DMS 273 treated with DMSO at 0.1 percent for 48 hours (cell line): ENCODE measurements around the gene LGALS3BP.
"Not testable (repeated sequence)": the region's sequence is repeated elsewhere in the genome, so short reads cannot be mapped to it uniquely, and the experiment has no call there.

Source experiments
- DNase-seq: peaks from one replicate; lab custom pipeline; 2025; lab: John Stamatoyannopoulos, UW

The LGALS3BP gene, protein sequence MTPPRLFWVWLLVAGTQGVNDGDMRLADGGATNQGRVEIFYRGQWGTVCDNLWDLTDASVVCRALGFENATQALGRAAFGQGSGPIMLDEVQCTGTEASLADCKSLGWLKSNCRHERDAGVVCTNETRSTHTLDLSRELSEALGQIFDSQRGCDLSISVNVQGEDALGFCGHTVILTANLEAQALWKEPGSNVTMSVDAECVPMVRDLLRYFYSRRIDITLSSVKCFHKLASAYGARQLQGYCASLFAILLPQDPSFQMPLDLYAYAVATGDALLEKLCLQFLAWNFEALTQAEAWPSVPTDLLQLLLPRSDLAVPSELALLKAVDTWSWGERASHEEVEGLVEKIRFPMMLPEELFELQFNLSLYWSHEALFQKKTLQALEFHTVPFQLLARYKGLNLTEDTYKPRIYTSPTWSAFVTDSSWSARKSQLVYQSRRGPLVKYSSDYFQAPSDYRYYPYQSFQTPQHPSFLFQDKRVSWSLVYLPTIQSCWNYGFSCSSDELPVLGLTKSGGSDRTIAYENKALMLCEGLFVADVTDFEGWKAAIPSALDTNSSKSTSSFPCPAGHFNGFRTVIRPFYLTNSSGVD

DNA sequence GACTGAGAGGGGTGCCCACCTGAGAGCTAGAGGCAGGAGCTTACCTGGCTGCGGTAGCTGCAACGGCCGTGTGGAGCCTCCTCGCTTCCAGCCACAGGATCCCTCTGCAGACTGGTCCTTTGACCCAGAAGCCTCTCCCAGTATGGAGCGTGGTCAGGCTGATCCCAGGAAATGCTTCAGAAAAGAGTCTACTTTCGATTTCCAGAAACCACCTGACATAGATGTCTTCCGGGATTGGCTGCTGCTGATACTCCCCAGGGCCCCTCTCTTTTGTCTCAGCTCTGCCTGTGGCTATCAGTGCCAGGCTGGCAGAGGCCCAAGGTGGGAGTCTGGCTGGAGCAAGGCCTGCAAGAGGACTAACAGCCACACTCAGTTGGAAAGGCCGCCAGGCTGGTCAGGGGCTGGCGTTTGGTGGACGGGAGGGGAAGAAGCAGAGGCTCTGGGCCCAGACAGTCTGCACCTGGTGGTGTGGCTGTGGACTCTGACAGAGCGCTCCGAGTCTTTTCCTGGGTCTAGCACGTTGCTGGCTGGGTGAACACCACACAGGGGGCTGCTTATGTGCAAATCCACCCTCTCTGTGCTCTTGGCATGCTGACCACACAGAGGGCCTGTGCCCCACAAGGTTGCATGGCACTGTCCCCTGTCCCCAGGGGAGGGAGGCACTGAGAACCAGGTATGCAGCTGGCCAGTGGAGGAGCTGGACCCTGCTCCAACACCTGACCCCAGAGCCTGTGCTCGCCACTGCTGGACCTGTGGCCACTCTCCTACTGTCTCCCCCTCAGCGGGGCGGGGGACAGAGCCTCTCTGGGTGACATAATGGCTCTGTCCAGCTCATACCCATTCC is at the start of gene LGALS3BP:
TSS of gene LGALS3BP (minus strand) at position 144 of the 844 bp plus-strand sequence. CDS start 2,732 bp downstream, outside the sequence.
- DNase-seq: peak; percentile 87

- no peak for DNase-seq
Observed at GRCh38 chr17:79028496-79029326, 49.0 kb upstream of the LGALS3BP start.

- no peak for DNase-seq
Observed at GRCh38 chr17:79027925-79028491, 48.3 kb upstream of the LGALS3BP start.

GRCh38 chr17:79027274-79027924 is 47.7 kb upstream of the LGALS3BP start:
- no peak for DNase-seq

- DNase-seq: no peak
Observed at GRCh38 chr17:79026376-79027273, 46.9 kb upstream of the LGALS3BP start.

DNA sequence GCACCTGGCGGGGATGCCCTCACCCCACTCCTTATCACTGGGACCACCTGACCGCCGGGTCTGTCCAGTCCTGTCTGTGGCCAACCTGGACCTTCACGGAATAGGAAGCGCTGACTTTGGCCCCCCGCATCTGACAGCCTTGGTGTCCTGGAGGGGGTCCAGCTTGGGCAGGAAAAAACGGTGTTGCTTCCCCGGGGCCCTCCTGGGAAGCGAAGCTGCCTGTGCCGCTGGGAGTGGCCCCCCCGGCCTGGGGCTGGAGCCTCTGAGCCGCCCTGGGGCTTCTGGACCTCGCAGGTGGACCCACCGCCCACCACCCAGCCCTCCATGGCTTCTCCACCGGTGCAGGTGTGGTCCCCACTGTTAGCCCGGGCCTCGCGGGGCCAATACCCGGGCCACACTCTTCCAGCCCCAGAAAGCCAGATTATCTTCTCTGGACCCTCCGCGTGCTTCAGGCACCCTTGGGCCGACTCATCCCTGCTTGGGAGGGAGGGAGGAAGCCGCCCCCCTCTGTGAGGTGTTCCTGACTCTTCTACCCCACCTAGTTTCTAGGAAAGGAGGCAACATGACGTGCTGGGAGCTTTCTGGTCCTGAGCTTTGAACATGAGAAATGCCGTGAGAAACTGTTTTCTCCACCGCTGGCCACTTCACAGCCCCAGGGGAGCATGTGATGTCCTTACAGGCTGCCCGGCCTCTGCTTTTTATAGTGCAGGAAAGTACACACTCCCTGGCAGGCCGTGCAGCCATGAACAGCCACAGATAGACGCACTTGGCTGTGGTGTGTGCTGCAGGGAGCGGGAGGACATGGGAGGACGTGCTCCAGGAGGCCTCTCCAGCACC is 45.4 kb upstream of the LGALS3BP start:
- no peak for DNase-seq

DNA sequence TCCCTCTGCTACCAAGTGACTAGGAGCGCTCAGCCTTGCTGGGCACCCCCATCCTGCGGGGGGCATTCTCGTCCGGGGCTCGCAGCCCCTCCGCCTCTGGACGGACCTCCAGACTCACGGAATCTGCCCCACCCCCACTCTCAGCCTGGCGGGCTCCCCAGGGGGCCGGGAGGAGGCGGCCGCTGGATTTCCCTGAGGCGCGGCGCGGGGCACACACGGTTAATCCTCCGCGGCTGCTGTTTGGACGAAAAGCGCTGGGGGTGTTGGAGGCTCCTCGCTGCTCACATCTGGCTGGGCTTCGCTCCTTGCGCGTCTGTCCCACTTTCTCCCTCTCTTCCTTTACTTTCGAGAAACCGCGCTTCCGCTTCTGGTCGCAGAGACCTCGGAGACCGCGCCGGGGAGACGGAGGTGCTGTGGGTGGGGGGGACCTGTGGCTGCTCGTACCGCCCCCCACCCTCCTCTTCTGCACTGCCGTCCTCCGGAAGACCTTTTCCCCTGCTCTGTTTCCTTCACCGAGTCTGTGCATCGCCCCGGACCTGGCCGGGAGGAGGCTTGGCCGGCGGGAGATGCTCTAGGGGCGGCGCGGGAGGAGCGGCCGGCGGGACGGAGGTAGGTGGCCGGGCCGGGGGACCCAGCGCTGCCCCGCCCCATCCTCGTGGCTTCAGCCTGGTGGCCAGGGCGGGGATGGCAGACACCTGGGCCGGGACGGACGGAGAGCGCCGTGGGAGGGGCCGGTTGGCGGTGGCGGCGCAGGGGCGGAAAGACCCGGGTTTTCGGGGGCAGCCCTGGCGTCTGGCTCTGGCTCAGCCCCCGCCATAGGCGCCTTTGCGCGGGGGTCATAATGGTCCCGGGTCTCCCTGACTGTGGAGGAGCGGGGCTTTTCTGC is 44.4 kb upstream of the LGALS3BP start, which contains the start of gene C1QTNF1:
TSS of gene C1QTNF1 (plus strand) at position 284 of the 886 bp plus-strand sequence. CDS start 19,800 bp downstream, outside the sequence.
- DNase-seq: no peak

DNA sequence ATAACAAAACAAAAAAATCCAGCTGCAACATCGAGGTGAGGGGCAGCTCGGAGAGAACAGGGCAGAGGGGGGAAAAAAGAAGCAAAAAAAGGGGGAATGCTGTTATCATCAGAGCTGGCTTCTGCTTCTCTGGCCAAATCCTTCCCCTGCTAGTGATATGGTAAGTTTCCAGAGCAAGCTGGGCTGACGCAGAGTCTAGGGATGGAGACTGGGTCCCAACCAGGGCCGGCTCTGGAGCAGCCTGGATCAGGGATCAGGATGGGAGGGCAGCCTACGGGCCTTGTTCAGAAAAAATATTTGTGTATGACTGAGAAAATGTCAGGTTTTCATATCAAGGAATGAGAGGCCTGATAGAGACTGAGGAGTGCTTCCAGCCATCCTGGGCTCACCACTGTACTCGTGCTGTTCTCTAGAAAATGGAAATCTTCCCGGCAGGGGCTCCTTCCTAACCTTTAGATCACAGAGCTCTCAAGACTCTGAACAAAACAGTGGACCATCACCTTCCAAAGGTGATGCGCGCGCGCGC is 43.5 kb upstream of the LGALS3BP start:
- no peak for DNase-seq

DNA sequence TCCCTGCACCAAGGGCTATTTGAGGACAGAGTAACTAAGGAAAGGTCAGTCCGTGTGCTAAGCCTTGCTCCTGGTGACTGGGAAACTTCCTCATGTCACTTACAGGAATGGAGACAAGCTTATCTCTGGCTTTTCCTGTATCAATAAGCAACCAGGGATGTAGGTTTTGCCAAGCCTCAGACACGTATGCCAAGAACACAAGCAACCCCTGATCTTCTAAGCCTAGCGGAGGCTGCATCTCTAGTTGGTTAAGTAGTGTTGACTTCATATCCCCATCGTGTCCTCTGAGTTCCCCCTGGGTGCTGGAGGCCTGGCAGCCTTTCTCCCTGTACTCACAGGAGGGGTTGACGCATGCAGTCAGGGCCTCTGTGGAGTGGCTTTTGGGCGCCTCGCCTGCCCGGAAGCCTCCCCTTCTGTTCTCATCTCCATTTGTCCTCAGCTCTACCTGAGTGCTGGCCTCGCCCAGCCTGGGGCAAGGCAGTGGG is 42.8 kb upstream of the LGALS3BP start:
- no peak for DNase-seq

DNA sequence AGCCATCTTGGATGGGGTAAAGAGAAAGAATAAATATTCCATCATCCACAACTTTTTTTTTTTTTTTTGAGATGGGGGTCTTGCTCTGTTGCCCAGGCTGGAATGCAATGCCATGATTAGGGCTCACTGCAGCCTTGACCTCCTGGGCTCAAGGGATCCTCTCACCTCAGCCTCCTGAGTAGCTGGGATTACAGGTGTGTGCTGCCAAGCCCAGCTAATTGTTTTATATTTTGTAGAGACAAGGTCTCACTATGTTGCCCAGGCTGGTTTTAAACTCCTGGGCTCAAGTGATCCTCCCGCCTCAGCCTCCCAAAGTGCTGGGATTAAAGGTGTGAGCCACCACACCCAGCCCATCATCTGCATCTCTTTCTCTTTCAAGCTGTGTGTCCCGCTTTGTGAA is 42.2 kb upstream of the LGALS3BP start:
- DNase-seq: not testable (repeated sequence)

GRCh38 chr17:79020631-79021301 is 41.0 kb upstream of the LGALS3BP start:
- no peak for DNase-seq

DNA sequence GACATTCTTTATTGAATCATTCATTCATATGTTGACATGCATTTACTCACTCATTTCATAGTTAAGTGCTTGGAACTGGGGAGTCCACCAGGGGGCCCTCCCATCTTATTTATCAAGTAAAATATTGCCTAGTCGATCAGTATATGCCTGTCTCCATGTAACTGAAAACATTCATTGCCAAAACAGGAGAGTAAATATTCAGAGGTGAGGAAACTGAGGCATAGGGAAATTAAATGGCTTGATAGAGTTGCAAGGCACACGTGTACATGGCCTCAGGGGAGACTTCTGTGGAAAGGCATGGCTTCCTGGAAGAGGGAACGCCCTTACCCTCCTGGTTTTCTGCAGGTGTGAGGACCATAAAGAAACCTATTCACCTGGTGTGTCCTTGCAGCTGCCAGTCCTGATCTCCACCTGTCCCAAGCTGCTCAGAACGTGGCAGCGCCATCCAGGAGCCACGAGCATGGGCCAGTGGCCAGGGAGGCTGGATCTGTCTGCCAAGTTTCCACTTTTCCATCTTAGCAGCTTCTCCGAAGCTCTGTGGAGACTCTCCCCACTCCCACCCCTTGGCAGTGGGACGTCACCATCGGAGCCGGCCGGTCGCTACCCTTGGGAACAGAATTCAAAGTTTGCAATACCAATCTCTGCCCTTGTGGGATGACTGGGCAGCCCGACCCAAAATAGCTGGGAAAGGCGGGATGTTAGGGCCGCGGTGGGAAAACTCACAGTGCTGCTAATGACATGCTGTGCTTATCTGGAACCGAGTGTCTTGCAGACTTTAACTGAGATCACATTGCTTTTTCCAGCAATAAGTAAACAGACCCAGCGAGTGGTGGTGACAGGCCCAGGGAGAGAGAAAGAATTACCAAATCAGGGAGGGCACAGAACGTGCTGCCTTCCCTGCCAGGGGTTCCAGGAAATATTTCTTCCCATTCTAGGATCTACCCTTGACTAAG is 40.2 kb upstream of the LGALS3BP start:
- no peak for DNase-seq

DNA sequence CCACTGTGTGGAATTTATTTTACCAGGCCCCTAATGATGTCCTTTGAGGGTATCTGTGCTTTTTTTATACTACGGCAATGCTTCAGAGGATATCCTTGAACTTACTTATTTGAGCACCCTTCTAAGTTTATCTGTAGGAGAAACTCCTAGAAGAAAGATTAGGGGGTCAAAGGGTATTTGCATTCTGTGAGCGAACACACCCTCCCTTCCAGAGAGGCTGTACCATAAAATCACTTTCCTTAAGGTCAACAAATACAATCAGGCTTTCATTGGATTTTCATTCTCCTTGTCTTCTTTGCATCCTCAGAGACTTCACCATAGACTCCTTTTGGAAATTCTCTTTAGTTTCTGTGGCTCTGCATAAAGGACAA is 39.5 kb upstream of the LGALS3BP start:
- DNase-seq: no peak

DNA sequence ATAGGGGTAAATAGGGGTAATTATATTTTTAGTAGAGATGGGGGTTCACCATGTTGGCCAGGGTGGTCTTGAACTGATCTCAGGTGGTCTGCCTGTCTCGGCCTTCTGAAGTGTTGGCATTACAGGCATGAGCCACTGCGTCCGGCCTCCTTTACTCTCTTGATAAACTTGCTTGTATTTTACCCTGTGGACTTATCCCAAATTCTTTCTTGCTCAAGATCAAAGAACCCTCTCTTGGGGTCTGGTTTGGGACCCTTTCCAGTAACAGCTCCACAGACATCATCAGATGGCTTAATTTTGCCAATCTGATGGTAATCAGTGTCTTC is 38.6 kb upstream of the LGALS3BP start:
- no peak for DNase-seq

GRCh38 chr17:79017546-79018369 is 38.0 kb upstream of the LGALS3BP start:
- DNase-seq: no peak
